ENCODE measurements around the gene VIPR1.
"Not testable (repeated sequence)": the region's sequence is repeated elsewhere in the genome, so short reads cannot be mapped to it uniquely, and the experiment has no call there.

Gene VIPR1

DNA sequence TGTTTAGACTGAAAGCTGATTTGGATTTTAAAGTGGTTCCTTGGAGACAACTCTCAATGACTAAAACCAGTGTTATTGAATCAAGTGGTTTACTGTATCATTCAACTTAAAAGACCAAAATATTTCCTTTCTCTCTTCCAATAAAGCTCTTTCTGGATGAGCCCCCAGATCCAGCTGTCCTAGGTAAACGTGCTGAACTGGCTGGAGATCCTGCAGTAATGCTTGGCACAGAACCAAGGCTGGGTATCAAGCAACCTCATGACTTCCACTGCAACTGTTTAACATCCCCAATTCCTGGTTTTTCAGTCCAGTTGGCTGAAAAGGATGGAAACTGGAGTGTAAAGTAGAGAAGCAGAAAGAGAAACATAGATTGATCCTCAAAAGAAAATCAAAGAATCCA, 50.4 kb downstream of the VIPR1 start:
- no peak overlapping the region for H3K4me3 Mint-ChIP-seq
- peak overlapping the region; percentile 98 for H3K27ac Mint-ChIP-seq
- peaks cover 84% of the 10 kb centered on the region for H3K36me3 Mint-ChIP-seq
- no peak for ATAC-seq
- H3K4me1 Mint-ChIP-seq: peaks cover 16% of the 10 kb centered on the region
- no peaks in the 10 kb centered on the region for H3K9me3 Mint-ChIP-seq
- DNase-seq (ENCODE audit: low spot score in 2 of 2): no peak

DNA sequence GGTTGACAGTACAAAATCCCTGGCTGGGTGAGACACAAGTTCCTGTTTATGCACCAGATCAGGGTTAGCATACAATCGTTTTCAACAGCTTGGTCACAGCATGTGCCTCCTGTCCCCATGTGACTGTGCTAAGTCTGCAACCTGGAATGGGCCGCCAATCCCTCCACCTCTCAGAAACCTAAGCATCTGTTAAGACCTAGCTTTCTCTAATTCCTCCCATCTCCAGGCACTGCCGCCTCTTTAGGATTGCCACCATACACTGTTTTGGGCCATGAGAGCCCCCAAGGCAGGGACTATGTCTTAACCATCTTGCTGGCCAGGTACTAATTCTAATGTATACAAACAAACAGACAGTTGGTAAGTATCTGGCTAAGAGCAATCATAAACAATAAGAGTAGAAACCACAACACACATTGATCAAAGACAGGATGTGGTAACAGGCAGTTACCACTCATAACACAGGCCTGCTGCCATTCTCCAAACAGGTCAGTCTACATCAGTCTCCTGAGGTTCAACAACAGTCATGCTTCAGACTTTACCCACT, 53.7 kb downstream of the VIPR1 start:
- Mint-ChIP-seq H3K36me3 (peaks cover 100% of the 10 kb centered on the region), H3K4me1 (peaks cover 16% of the 10 kb centered on the region), H3K4me3 (peak overlapping the region; percentile 49), H3K9me3 (no peaks in the 10 kb centered on the region), H3K27ac (peak overlapping the region; percentile 98)
- DNase-seq (ENCODE audit: low spot score in 2 of 2): no peak
- peak; percentile 100 for ATAC-seq

DNA sequence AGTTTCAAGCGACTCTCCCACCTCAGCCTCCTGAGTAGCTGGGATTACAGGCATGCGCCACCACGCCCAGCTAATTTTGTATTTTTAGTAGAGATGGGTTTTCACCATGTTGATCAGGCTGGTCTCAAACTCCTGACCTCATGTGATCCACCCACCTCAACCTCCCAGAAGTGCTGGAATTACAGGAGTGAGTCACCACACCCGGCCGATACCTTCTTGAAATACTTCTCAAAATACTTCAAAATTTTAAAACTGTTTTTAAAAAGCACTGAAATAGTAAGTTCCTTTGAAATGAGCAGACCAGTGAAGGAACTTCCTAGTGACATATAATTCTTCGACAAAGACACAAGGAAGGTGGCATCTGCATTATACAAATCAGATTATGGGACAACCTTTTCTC, 54.4 kb downstream of the VIPR1 start:
- peaks cover 100% of the 10 kb centered on the region for H3K36me3 Mint-ChIP-seq
- not testable (repeated sequence) for ATAC-seq; DNase-seq (ENCODE audit: low spot score in 2 of 2); H3K9me3 Mint-ChIP-seq
- H3K27ac Mint-ChIP-seq: peak overlapping the region; percentile 98
- H3K4me3 Mint-ChIP-seq: peak overlapping the region; percentile 49
- H3K4me1 Mint-ChIP-seq: peaks cover 16% of the 10 kb centered on the region

DNA sequence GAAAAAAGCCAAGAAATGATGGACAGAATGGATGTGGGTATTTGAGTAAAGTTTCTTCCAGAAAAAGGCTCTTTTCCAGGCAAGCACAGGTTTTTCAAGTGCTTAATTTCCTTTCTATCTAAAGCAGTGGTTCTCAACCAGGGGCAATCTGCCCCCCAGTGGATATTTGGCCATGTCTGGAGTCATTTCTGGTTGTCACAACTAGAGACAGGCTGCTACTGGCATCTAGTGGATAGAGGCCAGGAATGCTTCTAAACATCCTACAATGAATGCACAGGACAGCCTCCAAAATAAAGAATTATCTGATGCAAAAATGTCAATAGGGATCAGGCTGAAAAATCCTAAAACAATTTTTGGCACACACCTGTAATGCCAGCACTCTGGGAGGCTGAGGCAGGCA, 55.4 kb downstream of the VIPR1 start:
- DNase-seq (ENCODE audit: low spot score in 2 of 2) (no peak), ATAC-seq (no peak)
- peaks cover 100% of the 10 kb centered on the region for H3K36me3 Mint-ChIP-seq
- no peak overlapping the region for H3K4me3 Mint-ChIP-seq
- no peak overlapping the region for H3K27ac Mint-ChIP-seq
- H3K4me1 Mint-ChIP-seq: peaks cover 16% of the 10 kb centered on the region
- H3K9me3 Mint-ChIP-seq: no peaks in the 10 kb centered on the region

DNA sequence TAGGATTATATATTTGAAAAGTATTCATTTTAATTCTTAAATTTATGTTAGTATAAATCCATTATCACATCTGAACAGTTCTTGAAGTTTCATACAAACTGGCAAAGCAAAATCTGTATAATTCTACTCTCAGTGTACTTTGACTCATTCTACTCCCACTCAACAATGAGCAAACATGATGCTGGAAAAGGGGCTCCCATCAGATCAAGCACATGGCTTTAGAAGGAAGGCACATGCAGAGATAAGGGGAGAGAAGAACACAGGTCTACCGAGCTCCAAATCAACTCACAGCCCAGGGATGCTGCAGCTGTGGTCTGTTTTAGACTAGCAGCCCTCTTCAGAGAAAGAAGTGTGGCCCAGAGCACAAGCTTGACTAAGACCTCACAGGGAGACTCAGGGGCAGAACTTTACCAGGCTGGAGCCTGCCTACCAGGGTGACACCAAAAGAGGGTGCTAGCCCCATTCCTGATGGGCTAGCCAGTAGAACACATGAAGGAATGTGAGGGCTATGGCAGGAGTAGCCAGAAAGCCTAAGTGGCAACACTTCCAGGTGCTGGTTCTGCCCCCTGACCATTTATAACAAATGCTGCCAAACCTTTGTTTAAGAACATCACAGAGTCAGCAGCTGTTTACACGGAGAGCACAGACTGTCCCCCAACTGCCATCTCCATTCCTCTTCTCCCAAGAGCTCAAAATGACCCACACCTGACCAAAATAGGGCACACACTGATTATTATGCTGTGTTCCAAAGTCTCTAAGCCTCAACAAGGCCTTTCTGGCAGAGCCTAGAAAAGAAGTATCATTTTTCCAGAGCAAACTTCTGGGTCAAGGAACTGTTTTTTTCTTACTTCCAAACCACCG, 59.8 kb downstream of the VIPR1 start:
- H3K4me1 Mint-ChIP-seq: no peaks in the 10 kb centered on the region
- peaks cover 90% of the 10 kb centered on the region for H3K36me3 Mint-ChIP-seq
- ATAC-seq (peak; percentile 26), DNase-seq (ENCODE audit: low spot score in 2 of 2) (no peak)
- H3K4me3 Mint-ChIP-seq: no peak overlapping the region
- H3K9me3 Mint-ChIP-seq: no peaks in the 10 kb centered on the region
- peak overlapping the region; percentile 58 for H3K27ac Mint-ChIP-seq

DNA sequence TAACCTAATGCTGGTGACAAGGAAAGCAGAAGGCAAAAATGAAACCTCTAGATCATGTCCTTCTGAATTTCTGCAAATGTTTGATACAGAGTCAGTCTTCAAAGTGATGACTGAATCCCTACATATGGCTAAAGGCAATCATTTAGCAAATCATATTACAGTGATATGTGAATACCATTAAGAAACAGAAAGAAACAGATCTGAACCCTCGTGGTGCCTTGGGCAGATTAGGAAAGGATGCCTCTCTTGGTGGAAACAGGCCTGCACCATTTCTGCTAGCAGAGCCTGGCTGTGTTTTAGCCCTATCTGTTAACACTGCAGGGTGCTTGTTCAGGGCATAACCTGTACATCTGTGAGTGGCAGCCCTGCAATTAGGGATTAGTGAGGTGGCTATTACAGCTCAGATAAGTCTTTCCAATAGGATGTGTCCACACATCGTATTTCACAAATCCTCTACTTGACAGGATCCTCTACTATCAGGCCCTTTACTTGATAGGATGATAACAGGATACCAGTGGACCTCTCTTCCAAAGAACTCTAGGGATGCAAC, 67.2 kb downstream of the VIPR1 start:
- no peak overlapping the region for H3K4me3 Mint-ChIP-seq
- H3K27ac Mint-ChIP-seq: no peak overlapping the region
- DNase-seq (ENCODE audit: low spot score in 2 of 2): no peak
- peaks cover 4% of the 10 kb centered on the region for H3K9me3 Mint-ChIP-seq
- H3K4me1 Mint-ChIP-seq: peaks cover 12% of the 10 kb centered on the region
- ATAC-seq: no peak
- peaks cover 68% of the 10 kb centered on the region for H3K36me3 Mint-ChIP-seq

DNA sequence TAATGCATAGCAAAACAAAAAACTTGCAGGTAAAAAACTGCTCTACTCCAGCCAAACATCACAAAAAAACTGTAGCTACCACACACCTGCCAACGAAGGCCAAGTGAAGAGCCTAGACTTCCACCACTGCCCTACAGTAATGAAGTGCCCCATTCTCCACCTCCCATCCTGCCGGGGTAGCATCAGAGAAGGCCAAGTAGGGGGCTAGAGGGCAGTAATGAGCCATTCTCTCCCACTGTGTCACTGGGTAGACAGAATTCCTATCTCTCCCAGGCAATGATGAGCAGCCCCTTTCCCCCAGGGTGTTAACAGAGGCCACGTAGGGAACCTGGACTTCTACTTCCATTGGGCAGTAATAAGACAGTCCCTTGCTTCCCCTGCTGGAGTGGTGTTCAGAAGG, 69.8 kb downstream of the VIPR1 start:
- DNase-seq (ENCODE audit: low spot score in 2 of 2) (no peak), ATAC-seq (peak; percentile 74)

DNA sequence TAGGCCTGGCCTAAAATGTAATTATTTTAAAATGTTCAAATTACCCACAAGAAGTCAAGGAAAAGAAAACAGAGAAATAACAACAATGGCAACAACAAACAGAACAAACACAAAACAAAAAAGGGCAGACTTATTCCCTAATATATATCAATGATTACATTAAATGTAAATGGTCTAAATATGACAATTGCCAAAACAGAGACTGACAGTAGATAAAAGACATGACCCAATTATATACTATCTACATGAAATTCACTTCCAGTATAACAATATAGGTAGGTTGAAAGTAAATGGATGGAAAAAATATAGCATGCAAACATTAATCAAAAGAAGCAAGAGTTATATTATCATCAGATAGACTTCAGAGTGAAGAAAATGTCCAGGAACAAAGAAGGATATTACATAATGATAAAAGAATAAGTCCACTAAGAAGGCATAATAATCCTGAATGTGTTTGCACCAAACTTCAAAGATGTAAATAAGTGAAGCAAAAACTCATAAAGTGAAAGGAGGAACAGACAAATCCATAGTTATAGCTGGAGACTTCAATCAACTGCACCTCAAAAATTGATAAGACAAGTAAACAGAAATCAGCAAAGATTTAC, 72.8 kb downstream of the VIPR1 start:
- ATAC-seq (no peak), DNase-seq (ENCODE audit: low spot score in 2 of 2) (no peak)
- Mint-ChIP-seq H3K4me3 (no peak overlapping the region), H3K4me1 (peaks cover 34% of the 10 kb centered on the region), H3K27ac (no peak overlapping the region), H3K36me3 (peaks cover 43% of the 10 kb centered on the region), H3K9me3 (peaks cover 10% of the 10 kb centered on the region)

More for the DNA sequence above, 69.8 kb downstream of the VIPR1 start:
- no peak overlapping the region for H3K4me3 Mint-ChIP-seq
- no peak overlapping the region for H3K27ac Mint-ChIP-seq
- H3K4me1 Mint-ChIP-seq: peaks cover 21% of the 10 kb centered on the region
- H3K9me3 Mint-ChIP-seq: peaks cover 10% of the 10 kb centered on the region
- peaks cover 54% of the 10 kb centered on the region for H3K36me3 Mint-ChIP-seq

DNA sequence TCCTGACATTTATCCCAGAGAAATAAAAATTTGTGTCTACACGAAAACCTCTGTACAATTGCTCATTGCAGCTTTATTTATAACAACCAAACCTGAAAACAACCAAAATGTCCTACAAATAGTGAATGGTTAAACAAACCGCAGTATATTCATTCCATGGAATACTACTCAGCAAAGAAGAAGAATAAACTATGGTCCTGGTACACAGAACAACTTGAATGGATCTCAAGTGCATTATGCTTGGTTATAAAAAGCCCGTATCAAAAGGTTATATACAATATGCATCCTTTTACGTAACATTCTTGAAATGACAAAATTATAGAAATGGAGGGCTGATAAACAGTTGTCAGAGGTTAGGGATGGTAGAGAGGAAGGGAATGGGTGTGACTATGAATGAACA, 75.6 kb downstream of the VIPR1 start:
- Mint-ChIP-seq H3K4me3 (no peak overlapping the region), H3K36me3 (peaks cover 50% of the 10 kb centered on the region), H3K9me3 (peaks cover 10% of the 10 kb centered on the region), H3K27ac (no peak overlapping the region), H3K4me1 (peaks cover 50% of the 10 kb centered on the region)
- ATAC-seq: no peak
- DNase-seq (ENCODE audit: low spot score in 2 of 2): no peak

DNA sequence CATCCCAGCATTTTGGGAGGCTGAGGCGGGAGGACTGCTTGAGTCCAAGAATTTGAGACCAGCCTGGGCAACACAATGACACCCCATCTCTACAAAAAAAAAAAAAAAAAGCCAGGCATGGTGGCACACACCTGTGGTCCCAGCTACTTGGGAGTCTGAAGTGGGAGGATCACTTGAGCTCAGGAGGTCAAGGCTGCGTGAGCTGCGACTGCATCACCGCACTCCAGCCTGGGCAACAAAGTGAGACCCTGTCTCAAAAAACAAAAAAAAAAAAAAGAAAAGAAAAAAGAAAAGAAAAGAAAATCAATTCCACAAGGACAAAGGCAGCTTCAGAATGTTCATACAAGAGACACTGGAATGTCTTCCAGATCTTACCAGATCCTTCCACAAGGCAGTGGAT, 76.9 kb downstream of the VIPR1 start:
- Mint-ChIP-seq H3K4me1 (peaks cover 54% of the 10 kb centered on the region), H3K36me3 (peaks cover 37% of the 10 kb centered on the region), H3K4me3 (peak overlapping the region; percentile 87), H3K27ac (peak overlapping the region; percentile 83)
- not testable (repeated sequence) for ATAC-seq; DNase-seq (ENCODE audit: low spot score in 2 of 2); H3K9me3 Mint-ChIP-seq

DNA sequence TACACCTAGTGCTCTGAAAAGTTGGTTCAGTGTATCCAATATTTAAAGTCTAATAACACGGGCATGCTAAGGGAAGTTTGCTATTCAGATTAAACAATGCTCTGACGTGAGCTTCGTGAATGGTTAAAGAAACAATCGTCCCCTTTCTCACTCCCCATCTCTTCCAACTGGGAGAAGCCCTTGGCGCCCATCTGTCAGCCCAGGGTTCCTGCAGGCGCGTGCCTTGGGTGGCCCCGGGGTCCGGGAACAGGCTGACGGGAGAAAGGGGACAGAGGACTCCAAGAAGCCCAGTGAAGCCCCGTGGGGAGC, 78.9 kb downstream of the VIPR1 start:
- peaks cover 48% of the 10 kb centered on the region for H3K4me1 Mint-ChIP-seq
- H3K36me3 Mint-ChIP-seq: peaks cover 23% of the 10 kb centered on the region
- H3K9me3 Mint-ChIP-seq: no peaks in the 10 kb centered on the region
- ATAC-seq (no peak), DNase-seq (ENCODE audit: low spot score in 2 of 2) (no peak)
- H3K4me3 Mint-ChIP-seq: peak overlapping the region; percentile 87
- H3K27ac Mint-ChIP-seq: peak overlapping the region; percentile 90

DNA sequence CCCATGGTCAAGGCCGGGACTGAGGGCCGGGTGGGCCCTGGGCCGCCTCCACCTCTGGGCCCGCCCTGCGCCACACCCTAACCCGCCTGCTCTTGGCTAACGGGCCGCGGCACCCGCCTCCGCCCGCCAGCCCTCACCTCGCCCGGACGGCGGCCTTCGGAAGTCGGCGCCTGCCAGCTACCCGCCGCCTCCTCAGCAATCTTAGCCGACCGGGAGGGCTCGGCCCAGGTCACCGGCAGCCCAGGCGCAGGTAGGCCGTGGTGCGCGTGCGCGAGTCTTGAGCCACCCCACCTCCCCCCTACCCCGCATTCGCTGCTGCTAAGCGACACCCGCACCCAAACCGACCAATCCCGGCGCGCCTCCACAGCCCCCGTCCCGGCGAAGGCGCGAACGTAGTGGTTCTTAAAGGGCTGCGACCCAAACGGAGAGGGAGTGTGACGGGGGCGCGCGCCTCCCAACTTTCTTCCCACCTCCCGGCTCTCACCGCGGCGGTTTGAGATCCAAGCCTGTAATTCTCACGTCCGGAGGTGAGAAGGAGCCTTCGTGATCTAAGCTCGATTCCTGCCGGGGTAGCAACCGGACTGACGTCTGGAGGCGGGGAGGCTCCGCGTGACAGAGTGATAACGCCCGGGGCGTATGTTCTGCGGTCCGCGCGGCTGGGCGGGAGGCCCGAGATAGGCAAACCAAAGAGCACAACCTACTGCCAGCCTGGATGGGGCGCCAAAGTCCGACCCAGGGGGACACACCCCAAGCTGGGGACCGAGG, 79.4 kb downstream of the VIPR1 start, which contains the start of gene SEC22C:
Gene SEC22C (minus strand): TSS at position 259 of the 765 bp plus-strand sequence. CDS start 12,921 bp downstream, outside the sequence.
- Mint-ChIP-seq H3K36me3 (peaks cover 23% of the 10 kb centered on the region), H3K27ac (peak within 1 kb of the TSS; percentile 90)

DNA sequence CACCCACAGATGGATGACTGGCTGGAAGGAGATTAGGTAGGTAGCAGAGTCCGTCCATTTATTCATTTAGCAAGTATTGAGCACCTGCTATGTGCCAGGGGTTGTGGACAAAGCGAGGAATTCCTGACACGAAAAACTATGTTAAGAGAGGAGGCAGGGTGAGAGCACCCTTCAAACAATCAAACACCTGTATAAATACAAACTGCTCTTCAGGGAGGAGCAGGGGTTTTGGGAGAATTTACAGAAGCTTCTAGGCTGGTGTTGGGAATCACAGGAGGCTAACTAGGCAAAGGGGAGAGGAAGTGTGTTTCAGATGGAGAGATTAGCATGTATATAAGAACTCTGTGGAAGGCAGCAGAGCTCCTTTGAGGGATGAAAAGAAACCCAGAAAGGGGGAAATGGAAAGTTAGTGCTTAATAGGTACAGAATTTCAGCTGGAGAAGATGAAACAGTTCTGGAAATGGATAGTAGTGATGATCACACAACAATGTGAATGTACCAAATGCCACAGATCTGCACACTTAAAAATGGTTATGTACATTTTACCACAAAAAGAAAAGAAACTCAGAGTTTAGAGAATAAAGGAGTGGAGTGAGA, 80.1 kb downstream of the VIPR1 start:
- Mint-ChIP-seq H3K4me3 (peak overlapping the region; percentile 87), H3K9me3 (no peaks in the 10 kb centered on the region), H3K27ac (peak overlapping the region; percentile 90), H3K36me3 (peaks cover 19% of the 10 kb centered on the region), H3K4me1 (peaks cover 42% of the 10 kb centered on the region)
- ATAC-seq (no peak), DNase-seq (ENCODE audit: low spot score in 2 of 2) (no peak)

More for the DNA sequence above, 79.4 kb downstream of the VIPR1 start, which contains the start of gene SEC22C:
- Mint-ChIP-seq H3K4me3 (peak within 1 kb of the TSS; percentile 87), H3K4me1 (peaks cover 48% of the 10 kb centered on the region), H3K9me3 (no peaks in the 10 kb centered on the region)
- DNase-seq (ENCODE audit: low spot score in 2 of 2) (peak; percentile 89 to 98), ATAC-seq (peak; percentile 93)
